ENCODE data around the gene S100A10. TPM values are rescaled to one million over a fixed set of nuclear protein-coding genes. Genes with fewer than 3 reads are reported as not detected.

S100A10 gene
- total and polyA plus RNA-seq, 2 experiments from 2014 or later, result 35.9 to 634 TPM

DNA sequence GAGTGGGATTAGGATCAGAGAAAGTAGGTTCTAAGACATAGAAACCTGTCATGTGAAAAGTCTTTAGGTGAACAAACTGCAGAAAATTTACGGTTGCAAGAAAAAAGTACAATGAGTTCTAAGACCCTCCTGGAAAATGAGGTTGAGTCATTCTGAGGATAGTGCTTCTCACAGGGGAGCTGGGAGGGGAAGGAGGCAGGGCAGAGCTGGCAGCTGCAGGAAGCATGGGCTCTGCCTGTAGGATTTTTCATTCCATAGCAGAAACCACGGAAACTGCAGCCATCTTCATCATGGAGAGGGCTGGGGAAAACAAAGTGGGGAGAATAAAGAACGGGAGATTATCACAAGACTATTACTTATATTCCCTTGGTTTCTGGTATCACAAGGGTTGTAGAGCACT is 58.5 kb downstream of the S100A10 start (continued):
- TF ChIP-seq, protein P1, sequence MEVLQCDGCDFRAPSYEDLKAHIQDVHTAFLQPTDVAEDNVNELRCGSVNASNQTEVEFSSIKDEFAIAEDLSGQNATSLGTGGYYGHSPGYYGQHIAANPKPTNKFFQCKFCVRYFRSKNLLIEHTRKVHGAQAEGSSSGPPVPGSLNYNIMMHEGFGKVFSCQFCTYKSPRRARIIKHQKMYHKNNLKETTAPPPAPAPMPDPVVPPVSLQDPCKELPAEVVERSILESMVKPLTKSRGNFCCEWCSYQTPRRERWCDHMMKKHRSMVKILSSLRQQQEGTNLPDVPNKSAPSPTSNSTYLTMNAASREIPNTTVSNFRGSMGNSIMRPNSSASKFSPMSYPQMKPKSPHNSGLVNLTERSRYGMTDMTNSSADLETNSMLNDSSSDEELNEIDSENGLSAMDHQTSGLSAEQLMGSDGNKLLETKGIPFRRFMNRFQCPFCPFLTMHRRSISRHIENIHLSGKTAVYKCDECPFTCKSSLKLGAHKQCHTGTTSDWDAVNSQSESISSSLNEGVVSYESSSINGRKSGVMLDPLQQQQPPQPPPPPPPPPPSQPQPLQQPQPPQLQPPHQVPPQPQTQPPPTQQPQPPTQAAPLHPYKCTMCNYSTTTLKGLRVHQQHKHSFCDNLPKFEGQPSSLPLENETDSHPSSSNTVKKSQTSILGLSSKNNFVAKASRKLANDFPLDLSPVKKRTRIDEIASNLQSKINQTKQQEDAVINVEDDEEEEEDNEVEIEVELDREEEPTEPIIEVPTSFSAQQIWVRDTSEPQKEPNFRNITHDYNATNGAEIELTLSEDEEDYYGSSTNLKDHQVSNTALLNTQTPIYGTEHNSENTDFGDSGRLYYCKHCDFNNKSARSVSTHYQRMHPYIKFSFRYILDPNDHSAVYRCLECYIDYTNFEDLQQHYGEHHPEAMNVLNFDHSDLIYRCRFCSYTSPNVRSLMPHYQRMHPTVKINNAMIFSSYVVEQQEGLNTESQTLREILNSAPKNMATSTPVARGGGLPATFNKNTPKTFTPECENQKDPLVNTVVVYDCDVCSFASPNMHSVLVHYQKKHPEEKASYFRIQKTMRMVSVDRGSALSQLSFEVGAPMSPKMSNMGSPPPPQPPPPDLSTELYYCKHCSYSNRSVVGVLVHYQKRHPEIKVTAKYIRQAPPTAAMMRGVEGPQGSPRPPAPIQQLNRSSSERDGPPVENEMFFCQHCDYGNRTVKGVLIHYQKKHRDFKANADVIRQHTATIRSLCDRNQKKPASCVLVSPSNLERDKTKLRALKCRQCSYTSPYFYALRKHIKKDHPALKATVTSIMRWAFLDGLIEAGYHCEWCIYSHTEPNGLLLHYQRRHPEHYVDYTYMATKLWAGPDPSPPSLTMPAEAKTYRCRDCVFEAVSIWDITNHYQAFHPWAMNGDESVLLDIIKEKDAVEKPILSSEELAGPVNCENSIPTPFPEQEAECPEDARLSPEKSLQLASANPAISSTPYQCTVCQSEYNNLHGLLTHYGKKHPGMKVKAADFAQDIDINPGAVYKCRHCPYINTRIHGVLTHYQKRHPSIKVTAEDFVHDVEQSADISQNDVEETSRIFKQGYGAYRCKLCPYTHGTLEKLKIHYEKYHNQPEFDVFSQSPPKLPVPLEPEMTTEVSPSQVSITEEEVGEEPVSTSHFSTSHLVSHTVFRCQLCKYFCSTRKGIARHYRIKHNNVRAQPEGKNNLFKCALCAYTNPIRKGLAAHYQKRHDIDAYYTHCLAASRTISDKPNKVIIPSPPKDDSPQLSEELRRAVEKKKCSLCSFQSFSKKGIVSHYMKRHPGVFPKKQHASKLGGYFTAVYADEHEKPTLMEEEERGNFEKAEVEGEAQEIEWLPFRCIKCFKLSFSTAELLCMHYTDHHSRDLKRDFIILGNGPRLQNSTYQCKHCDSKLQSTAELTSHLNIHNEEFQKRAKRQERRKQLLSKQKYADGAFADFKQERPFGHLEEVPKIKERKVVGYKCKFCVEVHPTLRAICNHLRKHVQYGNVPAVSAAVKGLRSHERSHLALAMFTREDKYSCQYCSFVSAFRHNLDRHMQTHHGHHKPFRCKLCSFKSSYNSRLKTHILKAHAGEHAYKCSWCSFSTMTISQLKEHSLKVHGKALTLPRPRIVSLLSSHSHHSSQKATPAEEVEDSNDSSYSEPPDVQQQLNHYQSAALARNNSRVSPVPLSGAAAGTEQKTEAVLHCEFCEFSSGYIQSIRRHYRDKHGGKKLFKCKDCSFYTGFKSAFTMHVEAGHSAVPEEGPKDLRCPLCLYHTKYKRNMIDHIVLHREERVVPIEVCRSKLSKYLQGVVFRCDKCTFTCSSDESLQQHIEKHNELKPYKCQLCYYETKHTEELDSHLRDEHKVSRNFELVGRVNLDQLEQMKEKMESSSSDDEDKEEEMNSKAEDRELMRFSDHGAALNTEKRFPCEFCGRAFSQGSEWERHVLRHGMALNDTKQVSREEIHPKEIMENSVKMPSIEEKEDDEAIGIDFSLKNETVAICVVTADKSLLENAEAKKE (CRISPR knock-in tag; IDR thresholded peaks at IDR 0.05), result no peak
- no peak for TF ChIP-seq ZNF331 (CRISPR knock-in tag; IDR thresholded peaks at IDR 0.05; ENCODE audit: low read depth)
- no peak for TF ChIP-seq CREB1 (CRISPR knock-in tag; IDR thresholded peaks at IDR 0.05; ENCODE audit: low read depth)
- TF ChIP-seq, protein P2, sequence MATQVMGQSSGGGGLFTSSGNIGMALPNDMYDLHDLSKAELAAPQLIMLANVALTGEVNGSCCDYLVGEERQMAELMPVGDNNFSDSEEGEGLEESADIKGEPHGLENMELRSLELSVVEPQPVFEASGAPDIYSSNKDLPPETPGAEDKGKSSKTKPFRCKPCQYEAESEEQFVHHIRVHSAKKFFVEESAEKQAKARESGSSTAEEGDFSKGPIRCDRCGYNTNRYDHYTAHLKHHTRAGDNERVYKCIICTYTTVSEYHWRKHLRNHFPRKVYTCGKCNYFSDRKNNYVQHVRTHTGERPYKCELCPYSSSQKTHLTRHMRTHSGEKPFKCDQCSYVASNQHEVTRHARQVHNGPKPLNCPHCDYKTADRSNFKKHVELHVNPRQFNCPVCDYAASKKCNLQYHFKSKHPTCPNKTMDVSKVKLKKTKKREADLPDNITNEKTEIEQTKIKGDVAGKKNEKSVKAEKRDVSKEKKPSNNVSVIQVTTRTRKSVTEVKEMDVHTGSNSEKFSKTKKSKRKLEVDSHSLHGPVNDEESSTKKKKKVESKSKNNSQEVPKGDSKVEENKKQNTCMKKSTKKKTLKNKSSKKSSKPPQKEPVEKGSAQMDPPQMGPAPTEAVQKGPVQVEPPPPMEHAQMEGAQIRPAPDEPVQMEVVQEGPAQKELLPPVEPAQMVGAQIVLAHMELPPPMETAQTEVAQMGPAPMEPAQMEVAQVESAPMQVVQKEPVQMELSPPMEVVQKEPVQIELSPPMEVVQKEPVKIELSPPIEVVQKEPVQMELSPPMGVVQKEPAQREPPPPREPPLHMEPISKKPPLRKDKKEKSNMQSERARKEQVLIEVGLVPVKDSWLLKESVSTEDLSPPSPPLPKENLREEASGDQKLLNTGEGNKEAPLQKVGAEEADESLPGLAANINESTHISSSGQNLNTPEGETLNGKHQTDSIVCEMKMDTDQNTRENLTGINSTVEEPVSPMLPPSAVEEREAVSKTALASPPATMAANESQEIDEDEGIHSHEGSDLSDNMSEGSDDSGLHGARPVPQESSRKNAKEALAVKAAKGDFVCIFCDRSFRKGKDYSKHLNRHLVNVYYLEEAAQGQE (IDR thresholded peaks at IDR 0.05; ENCODE audit: unreplicated experiment), result no peak
- no peak for TF ChIP-seq STAT1 (IDR thresholded peaks at IDR 0.05; ENCODE audit: unreplicated experiment)

DNA sequence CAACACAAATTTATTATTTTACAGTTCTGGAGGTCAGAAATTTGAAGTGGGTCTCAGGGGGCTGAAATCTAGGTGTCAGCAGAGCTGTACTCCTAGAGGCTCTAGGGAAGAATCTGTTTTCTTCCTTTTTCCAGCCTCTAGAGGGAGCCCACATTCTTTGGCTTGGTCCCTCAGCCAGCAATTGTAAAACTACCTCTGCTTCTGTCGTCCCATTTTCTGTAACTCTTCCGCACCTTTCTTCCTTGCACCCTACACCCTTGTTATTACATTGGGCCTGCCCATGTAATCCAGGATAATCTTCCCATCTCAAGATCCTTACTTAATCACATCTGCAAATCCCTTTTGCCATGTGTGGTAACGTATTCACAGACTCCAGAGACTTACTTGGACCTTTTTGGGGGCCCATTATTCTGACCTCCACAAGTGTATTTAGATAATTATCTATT is 59.6 kb downstream of the S100A10 start:
- Histone ChIP-seq H2AFZ (no peak overlapping the region), H3K79me2 (replicated peaks; ENCODE audit: insufficient read depth) (no peaks in the 10 kb centered on the region), H3K4me3 (no peak overlapping the region), H3K27me3 (ENCODE audit: insufficient read depth) (no peaks in the 10 kb centered on the region), H3K36me3 (ENCODE audit: insufficient read depth) (no peaks in the 10 kb centered on the region), H3K4me1 (ENCODE audit: insufficient read depth) (peaks cover 11% of the 10 kb centered on the region; the same call in 1 of the 2 replicates), H3K27ac (ENCODE audit: low read depth) (no peak overlapping the region), H4K20me1 (replicated peaks; ENCODE audit: insufficient read depth) (no peaks in the 10 kb centered on the region), H3F3A (replicated peaks; ENCODE audit: low read depth) (no peaks in the 10 kb centered on the region), H3K4me2 (no peak overlapping the region), H3K9me2 (ENCODE audit: insufficient read depth) (no peaks in the 10 kb centered on the region)
- Mint-ChIP-seq H3K4me1 (peaks cover 15% of the 10 kb centered on the region), H3K27me3 (ENCODE audit: insufficient read depth, low read depth, poor library complexity) (no peaks in the 10 kb centered on the region), H3K27ac (no peak overlapping the region), H3K36me3 (ENCODE audit: low read depth) (0 out of 3 replicates have a peak, but pooled peaks cover 3% of the 10 kb centered on the region), H3K9me3 (peaks cover 12% of the 10 kb centered on the region; the same call in 2 of the 3 replicates), H3K4me3 (no peak overlapping the region)
- peak; percentile 86 for DNase-seq (ENCODE audit: low spot score)
- ATAC-seq, result peak; percentile 93
- no peak for TF ChIP-seq CREB1 (CRISPR knock-in tag; IDR thresholded peaks at IDR 0.05; ENCODE audit: low read depth)
- TF ChIP-seq, protein P3, sequence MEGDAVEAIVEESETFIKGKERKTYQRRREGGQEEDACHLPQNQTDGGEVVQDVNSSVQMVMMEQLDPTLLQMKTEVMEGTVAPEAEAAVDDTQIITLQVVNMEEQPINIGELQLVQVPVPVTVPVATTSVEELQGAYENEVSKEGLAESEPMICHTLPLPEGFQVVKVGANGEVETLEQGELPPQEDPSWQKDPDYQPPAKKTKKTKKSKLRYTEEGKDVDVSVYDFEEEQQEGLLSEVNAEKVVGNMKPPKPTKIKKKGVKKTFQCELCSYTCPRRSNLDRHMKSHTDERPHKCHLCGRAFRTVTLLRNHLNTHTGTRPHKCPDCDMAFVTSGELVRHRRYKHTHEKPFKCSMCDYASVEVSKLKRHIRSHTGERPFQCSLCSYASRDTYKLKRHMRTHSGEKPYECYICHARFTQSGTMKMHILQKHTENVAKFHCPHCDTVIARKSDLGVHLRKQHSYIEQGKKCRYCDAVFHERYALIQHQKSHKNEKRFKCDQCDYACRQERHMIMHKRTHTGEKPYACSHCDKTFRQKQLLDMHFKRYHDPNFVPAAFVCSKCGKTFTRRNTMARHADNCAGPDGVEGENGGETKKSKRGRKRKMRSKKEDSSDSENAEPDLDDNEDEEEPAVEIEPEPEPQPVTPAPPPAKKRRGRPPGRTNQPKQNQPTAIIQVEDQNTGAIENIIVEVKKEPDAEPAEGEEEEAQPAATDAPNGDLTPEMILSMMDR (conservative IDR thresholded peaks at IDR 0.05; ENCODE audit: low read depth in 2 of 2), result peak; percentile 88 to 91
- TF ChIP-seq, protein P2 (IDR thresholded peaks at IDR 0.05; ENCODE audit: unreplicated experiment), result no peak
